NCI-H446 treated with DMSO at 0.1 percent for 48 hours (cell line): ENCODE measurements around the gene ITGA5.
A peak's percentile ranks its signal among the peaks of the same experiment; 100 is the strongest.

Experiments used
- DNase-seq: peaks from one replicate; lab custom pipeline; 2025; lab: John Stamatoyannopoulos, UW

Gene ITGA5

DNA sequence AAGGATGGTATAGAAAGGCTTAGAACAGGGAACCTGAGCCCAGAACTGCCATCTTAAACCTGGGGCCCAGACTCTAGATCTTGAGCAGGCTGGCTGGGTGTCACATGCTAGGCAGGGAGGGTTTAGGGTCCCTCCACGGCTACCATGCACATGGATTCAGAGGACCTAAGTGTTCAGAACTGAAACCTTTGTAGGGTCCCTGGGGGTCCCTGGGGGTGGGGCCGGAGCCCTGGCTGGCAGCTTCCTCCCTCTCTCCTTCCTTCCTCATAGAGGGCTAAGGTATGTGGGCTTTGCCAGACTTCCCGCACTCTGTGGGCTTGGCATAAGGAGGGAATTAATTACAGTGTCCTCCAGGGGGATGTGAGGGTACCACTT lies 29.9 kb downstream of the ITGA5 start:
- DNase-seq = no peak

DNA sequence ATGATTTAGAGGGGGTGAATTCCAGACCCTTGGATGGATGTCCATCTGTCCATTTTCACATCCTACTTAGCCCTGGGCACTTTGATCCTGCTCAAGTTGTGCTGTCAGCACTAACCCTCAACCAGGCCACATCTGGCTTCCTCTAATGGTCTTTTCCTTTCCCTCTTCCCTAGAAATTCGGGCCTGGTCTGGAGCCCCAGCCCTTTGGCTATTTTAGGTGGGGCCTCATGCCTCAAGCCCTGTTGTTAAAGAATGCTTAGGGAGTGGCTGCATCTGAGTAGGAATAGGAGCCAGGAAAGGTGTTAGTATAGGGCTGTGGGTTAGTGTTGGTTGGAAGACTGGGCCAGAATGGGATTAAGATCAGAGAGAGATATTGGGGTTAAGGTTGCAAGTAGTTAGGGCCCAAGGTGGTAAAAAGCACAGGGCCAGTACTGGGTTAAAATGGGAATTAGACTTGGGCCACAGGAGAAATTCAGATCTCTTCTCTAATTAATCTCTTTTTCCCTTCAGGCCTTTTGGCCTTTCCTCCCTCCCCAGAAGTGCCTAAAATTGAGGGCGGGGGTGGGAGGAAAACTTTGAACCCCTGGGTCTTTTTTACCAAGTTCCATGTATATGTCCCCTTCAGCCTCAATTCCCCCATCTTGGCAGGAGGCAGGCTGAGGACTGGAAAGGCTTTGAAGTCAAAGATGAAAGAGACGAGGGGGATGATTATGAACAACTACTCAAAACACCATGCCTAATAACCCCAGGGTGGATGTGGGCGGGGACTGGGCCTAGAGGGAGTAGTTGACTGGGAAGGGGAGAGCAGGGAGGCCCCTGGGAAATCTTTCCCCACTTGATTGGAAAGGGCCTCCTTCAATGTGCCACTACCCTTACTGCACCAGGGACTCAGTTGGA lies 30.6 kb downstream of the ITGA5 start:
- no peak for DNase-seq

DNA sequence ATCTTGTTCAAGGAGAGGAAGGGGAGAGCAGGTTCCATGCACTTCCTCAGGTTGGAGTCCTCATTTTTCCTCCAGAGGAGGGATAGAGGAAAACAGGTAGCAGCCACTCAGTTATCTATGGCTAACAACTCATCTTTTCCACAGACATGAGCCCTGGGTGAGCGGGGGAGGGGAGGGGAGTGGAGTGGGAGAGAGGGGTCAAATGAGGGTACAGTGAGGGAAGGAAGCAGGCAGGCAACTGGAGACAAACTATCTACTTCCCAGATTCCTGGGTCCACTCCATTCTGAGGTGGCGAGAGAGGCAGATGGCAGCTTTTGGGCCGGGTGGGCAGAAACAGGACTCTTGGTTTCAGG lies 32.0 kb downstream of the ITGA5 start:
- DNase-seq = no peak

DNA sequence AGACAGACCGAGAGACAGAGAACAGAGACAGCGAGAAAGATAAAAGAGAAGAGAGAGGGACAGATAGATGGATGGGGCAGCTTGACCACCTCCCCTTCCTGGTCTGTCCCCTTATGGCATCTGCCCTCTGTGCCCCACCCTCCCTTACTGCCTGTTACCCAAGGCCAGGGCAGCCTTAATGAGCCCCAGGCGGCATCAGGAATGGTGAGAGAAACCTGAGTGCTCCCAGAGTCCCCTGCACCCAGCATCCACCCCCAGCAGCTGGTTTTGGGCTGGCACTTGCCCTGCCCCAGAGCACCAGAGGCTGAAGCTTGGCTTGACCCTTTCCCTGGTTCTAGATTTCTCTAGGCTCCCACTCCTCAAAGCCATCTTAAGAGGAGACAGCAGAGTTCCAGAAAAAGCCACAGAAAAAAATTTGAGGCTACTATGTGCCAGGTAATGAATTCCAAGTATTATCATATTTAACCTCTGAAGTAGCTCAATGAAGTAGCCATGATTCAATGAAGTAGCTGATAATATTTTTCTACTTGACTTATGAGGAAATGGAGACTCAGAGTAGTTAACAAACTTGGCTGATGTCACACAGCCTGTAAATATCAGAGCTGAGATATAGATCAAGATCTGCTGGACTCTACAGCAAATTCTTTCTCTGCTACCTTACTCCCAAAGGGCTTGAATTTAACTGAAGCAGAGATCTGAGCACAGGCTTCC lies 32.5 kb downstream of the ITGA5 start:
- DNase-seq = no peak

DNA sequence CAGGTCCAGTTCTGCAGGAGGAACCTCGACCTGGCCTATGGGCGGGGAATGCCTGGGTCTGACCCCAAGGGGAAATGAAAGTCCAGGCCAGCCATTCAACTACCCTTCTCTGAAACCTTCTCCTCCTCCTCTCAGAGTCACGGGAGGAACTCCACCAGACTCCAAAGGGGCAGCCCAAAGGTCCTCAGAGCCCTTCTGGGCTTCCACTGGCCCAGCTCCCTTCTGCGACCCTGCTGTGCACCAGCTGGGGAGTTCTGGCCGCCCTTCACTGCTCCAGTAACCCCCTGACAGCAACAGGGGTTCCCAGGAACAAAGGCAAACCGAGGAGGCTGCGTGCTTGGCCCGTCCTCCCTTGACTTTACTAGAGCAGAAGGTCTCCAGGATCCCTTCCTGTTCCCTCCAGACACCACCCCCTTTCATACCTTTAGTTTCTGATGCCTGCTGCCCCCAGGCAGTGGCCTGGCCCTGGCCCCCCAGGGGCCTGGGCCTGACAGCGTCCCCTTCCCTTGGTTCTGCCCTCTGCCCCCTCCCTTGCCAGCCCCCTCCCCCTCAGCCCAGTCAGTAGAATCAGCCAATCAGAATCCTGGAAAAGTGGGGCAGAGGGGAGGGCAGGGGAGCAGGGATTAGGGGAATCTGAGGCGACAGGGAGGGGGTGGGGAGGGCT lies 33.7 kb downstream of the ITGA5 start:
- no peak for DNase-seq

DNA sequence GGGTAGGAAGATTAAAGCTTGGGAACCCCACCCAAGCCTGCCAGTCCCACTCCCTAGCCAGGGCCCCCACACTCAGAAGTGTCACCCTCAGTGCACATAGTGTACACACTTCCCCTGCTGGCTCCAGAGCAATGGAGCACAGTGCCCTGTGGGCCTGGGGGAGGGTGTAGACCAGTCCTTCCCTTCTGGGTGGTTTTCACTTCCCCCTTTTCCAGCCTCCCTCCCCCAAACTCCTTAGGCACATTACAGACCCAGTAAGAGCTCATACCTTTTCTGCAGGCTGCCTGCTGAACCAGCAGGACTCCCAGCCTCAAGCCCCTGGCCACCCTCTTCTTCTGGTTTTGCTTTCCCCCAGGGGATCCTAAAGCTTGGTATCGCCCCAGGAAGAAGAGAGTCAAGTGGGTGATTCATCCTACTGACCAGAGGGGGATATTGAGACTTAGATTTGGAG lies 34.5 kb downstream of the ITGA5 start, which contains the start of gene ZNF385A:
Gene ZNF385A (minus strand): TSS at position 143 of the 451 bp plus-strand sequence. CDS start 219 bp downstream, outside the sequence.
- DNase-seq = no peak

DNA sequence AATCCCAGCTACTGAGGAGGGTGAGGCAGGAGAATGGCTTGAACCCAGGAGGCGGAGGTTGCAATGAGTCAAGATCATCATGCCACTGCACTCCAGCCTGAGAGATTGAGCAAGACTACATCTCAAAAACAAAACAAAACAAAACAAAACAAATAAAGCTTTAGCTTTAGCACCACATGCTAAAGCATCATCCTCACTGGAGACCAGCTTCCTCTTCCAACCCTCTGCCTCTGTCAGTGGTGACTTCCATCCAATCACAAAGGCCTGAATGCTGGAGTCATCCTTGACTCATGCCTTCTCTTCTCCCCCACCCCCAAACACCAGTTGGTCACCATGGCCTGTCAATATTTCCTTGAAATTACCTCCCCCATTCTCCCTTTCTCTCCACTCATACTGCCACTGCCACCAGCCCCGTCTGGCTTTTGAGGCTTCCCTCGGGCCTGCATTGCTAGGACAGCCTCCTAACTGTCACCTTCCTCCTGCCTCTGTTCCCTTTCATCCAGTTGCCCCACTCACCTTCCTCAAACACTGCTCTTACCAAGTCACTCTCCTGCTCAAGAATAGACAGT lies 35.9 kb downstream of the ITGA5 start:
- no peak for DNase-seq

DNA sequence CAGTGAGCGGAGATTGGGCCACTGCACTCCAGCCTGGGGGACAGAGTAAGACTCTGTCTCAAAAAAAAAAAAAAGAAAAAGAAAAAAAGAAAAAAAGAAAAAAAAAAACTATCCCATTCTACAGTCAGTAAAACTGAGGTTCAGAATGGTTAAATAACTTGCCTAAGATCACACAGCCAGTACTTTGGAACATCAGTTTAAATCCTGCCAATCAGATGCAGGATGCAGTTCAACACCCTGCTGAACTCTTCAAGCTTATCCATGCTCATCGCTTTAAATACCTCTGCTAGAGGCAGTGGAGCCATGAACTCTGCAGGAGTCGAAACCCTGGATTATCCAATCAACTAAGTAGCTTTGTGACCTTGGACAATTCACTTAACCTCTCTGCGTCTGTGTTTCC lies 37.9 kb downstream of the ITGA5 start:
- no peak for DNase-seq

DNA sequence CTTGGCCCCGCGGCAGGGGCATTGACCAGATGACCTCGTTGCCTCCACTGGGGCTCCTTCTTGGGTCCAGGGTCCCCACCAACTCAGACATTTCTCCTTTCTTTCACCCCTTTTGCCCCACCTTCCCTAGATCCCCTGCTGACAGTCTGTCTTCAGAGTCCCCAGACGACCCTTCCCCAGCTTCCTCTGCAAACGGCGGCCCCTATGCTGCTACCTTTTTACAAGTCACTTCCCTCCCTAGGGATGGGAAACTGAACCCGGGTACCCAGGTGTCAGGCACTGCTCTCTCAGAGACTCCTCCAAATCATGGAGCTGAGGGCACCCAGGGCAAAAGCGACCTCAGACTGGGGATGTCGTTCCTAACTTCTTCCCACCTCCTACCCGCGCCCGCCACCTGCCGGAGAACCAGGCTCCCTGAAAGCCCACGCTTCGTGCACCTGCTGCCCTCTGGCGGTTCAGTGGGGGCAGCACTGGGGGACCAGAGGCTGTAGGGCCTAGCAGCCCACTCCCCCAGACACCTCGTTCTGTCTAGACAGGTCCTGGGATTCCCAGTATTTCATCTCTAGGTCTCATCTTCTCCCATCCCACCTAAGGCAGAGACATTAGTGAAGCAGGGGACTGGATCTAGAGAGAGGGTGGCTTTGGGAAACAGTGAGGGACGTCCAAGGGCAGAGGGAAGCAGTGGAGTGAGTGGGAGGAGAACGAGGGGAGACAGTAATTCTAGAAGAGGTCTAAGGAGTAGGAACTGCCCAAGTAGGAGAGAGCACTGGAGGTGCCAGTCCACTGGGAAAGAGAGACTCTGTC lies 39.5 kb downstream of the ITGA5 start:
- peak; percentile 72 for DNase-seq

DNA sequence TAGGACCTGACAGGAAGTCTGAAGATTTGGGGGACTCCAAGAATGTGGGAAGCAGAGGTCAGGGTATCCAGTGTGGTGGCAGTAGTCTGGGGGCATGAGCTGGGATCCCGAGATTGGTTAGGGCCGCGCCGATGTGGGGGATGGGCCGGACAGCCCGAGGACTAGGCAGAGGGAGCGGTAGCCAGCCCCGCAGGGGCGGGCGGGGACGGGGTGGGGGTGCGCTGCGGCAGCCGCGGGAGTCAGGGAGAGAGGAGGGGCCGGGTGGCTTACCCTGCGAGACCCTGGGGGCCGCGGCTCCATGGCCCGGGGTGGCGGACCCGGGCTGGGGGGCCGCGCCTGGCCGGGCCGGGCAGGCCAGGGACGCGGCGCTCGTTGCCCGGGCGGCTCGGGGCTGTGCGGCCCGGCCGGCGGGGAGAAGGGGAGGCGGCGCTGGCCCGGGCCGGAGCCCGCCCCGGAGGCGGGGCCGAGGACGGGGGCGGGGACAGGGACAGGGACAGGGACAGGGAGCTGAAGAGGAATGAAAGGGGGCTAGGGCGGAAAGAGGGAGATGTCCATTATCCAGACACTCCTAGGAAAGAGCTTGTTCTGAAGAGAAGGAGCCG lies 40.2 kb downstream of the ITGA5 start:
- no peak for DNase-seq

DNA sequence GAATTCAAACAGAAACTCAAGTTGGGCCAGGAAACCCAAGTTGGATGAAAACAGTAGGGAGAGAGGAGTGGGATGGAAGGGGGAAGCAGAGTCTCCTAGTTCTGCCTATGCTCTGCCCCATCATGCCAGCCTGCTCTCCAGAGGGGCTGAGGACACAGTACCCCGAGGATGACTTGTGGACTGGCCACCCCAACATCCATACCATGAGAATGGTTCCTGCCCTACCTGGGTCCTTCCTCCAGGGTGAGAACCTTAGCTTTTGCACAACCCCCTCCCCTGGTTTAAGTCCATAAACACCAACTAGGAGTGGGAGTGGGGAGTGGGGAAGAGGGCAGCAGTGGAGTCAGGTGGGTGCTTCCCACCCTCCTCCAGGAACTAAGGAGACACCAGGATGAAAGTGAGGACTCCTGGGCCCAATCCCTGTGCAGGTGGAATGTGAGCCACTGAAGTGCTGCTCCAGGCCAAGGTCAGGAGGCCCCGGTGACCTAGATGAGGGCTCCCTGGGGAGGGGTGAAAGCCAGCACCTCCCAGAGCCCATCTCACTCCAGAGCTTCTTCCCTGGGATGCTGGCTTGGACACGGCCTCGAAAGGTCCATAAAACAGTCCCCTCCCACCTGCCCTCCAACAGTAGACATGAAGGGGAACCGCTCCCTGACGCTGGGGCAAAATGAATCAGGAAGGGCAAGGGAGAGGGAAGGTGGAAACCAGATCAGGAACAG lies 41.1 kb downstream of the ITGA5 start:
- no peak for DNase-seq

DNA sequence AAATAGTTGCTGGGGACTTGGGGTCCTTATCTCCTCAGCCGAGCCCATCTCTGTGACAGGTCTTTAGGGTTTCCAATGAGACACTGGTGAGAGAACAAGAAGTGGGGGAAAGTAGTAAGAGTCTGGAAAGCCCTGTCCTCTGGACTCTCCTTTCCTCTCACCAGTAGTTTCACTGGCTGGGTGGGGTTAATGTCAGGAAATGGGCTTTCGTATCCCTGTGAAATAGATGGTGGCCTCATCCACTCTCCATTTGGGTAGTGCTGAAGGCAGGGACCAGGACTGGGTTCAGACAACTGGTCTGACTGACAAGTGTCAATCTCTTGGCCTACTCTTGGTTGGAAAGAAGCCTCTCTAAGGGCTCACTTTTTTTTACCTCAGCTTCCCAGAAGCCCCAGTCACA lies 42.1 kb downstream of the ITGA5 start:
- DNase-seq = no peak

DNA sequence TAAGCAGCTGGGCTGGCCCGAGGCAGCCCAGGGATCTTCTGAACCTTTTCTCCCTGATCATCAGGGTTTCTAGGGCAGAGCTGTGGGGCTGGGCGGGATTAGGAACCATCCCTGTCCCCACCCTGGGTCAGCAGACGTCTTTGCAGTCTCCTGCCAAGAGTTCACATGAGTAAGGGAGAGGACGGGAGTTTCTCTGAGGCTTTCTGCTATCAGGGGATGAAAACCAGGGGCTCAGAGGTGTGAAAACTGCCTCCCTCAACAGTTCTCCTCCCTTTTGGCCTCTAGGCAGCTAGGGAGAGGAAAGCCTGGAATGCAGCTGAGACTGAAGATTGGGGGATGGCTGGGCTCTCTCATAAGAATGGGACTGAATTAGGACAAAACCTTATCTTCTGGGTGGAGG lies 42.5 kb downstream of the ITGA5 start:
- DNase-seq = no peak

DNA sequence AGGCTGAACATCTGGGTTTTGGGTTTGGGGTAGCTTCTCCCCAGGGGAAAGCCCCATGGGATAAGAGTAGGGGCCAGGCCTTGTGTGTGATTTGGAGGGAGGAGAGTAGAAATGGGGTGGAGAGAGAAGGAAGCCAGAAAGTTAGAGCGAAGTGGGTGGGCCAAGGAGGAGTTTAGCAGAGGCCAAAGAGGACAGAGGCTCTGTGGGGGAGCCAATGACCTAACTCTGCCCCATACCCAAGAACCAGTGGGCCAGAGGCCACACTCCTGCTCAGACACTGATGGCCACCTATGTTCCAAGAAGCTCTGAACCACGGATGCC lies 43.8 kb downstream of the ITGA5 start:
- DNase-seq = no peak

DNA sequence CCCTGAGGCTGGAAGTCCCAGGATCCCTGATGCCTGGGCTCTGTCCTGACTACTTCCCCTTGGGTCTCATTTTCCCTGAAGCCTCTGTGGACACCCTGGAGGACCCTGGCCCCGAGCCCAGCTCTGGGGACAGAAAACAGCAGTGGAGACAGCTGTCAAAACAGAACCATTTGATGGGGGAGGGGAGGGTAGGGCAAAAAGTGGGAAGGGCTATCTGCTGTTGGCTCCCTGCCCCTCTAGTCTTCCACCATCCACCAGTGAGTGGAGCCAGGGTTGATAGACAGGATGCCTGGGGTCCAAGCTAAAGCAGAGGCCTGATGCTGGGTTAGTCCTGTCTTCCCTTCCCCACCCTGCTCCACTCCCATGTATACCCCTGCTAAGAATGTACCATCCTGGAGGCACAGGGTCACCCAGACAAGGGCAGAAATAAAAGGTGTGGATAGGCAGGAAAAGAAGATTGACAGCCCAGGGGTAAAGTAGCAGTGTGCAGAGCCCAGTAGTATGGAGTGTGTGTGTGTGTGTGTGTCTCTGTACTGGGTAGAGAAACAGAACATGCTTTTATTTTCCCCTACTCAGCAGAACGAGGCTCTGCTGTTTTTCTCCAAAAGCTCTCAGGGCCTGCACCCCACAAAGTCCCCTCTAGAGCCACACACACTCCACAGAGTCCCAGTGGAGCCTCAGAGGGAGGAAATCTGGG lies 44.4 kb downstream of the ITGA5 start:
- DNase-seq = no peak

DNA sequence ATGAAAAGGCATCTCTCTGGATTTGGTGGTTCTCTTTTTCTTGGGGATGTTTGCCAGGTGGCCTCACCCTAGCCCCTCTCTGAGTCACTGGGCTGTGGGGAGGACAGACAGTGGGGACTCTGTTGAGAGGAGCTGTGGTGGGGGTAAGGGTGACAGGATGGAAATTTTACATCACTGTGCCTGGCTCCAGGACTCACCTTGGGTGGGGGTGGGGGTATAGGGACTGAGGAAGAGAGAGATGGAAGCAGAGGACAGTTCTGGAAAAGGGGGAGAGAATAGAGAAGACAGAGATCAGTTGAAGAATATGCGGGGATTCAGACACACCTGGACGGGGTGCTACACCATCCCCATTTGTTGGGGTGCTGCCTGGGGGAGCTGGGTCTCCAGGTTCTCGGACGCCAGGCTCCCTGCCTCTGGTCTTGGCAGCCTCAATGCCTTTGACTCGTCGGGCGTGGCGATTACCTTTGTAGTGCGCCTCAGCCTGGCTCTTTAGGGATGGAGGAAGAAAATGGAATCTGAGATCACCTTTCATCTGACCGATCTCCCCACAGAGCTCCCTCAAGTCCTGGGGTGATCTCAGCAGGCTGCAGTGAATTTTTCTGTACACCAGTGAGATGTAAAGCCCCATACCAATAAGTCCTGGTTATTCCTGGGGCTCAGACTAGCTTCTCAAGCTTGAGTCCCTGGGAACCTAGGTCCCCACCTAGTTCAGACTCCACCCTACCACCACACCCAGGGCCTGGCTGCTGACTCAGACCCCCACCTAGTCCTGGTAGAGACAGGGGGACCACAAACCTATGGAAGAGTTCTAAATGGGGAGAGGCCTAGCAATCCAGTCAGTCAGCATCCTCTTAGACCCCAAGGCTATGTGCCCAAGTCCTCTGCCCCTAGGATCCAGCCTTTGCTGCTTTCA lies 45.2 kb downstream of the ITGA5 start:
- DNase-seq = no peak

DNA sequence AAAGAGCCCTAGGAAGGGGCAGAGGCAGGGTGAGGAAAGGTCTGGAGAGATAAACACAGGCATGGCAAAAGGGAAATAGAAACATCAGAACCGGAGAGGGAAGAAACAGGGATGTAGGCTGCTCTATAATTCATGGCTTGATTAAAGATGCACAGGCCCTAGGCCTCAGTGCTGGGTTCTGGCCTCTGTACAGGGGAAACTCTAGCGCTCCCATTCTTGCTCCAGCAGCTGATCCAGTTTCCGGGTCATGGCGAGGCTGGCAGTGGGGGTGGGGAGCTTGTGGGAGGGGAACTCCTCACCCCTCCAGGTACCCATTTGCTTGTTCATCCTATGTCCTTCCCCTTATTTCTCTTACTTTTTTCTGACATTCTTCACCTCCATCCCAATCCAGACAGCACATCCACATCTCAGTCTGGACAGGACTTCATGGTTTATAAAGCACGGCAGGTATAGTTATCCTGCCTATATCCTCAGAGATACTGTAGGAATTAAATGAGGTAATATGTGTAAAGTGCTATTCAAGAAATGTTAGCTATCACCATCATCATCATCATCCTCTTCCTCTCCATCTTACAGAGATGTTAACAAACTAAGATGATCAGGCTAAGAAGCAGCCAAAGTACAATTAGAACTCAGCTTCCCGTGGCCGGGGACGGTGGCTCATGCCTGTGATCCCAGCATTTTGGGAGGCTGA lies 46.8 kb downstream of the ITGA5 start:
- DNase-seq = no peak

DNA sequence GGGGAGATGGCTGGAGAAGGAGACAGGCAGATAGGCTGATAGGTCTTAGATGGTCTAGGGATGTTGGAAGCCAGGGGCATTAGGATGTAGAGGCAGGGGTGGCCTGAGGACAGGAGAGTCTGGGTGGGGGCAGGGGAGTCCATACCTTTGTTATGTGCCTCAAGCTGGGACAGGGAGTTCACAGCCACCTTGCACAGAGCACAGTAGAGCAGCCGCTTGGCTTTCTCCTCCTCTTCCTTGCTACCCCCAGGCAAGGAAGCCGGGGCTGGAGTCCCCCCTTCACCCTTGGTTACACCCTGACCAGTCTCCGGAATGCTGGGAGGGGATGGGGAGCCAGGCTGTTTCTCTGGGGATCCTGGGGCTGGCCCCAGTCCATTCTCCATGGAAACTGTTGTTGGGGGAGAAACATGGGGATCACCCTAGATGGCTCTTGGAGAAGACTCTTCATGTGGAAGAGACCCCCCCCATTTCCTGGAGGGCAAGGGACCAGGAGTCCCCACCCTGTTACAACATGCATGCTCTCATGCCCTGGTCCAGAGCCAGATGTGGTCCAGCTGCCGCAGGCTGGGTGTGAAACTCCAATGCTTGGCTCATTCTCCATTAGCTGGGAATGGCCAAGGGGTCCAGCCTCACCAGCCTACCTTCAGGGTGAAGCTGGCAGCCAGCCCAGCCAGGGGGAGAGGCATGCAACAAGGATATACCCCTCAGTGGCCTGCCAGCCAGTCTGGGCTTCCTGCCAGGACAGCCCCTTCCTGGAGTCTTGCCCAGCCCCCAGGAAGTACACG lies 47.5 kb downstream of the ITGA5 start:
- DNase-seq = no peak
